Activated naive CD4-positive, alpha-beta T cell treated with anti-CD3 and anti-CD28 coated beads, Interleukin-2, amount 50 U/mL, for 16 hours (primary cell): Measurements from ENCODE around the gene MYO5C.

Source experiments
- DNase-seq: peaks from one replicate; pipeline ENCODE4 v3.0.0-alpha.2; 2020

The MYO5C gene

GRCh38 chr15:52164631-52165265, 130.9 kb downstream of the MYO5C start:
- DNase-seq = no peak

GRCh38 chr15:52163321-52164190, 132.0 kb downstream of the MYO5C start:
- DNase-seq = no peak

- DNase-seq = no peak
Measured at GRCh38 chr15:52162876-52163275, 132.7 kb downstream of the MYO5C start.

- DNase-seq = no peak
Measured at GRCh38 chr15:52162260-52162659, 133.3 kb downstream of the MYO5C start.

GRCh38 chr15:52161406-52161966, 134.1 kb downstream of the MYO5C start:
- no peak for DNase-seq

GRCh38 chr15:52159645-52160044, 136.0 kb downstream of the MYO5C start:
- no peak for DNase-seq

- DNase-seq = no peak
Measured at GRCh38 chr15:52158084-52158765, 137.4 kb downstream of the MYO5C start.

- no peak for DNase-seq
Measured at GRCh38 chr15:52155878-52156277, 139.7 kb downstream of the MYO5C start.

- no peak for DNase-seq
Measured at GRCh38 chr15:52154896-52155865, 140.4 kb downstream of the MYO5C start.

GRCh38 chr15:52153900-52154895, 141.4 kb downstream of the MYO5C start:
- DNase-seq = no peak

- DNase-seq = no peak
Measured at GRCh38 chr15:52151353-52151752, 144.3 kb downstream of the MYO5C start.

GRCh38 chr15:52150871-52151270, 144.7 kb downstream of the MYO5C start:
- no peak for DNase-seq

- no peak for DNase-seq
Measured at GRCh38 chr15:52150043-52150825, 145.4 kb downstream of the MYO5C start.

GRCh38 chr15:52148403-52148802, 147.2 kb downstream of the MYO5C start:
- no peak for DNase-seq

- no peak for DNase-seq
Measured at GRCh38 chr15:52146776-52147175, 148.8 kb downstream of the MYO5C start.

GRCh38 chr15:52146261-52146660, 149.3 kb downstream of the MYO5C start:
- no peak for DNase-seq

- no peak for DNase-seq
Measured at GRCh38 chr15:52144656-52145178, 150.9 kb downstream of the MYO5C start.

- no peak for DNase-seq
Measured at GRCh38 chr15:52143873-52144272, 151.7 kb downstream of the MYO5C start.
